ENCODE results near the gene BEX3.

Gene BEX3

DNA sequence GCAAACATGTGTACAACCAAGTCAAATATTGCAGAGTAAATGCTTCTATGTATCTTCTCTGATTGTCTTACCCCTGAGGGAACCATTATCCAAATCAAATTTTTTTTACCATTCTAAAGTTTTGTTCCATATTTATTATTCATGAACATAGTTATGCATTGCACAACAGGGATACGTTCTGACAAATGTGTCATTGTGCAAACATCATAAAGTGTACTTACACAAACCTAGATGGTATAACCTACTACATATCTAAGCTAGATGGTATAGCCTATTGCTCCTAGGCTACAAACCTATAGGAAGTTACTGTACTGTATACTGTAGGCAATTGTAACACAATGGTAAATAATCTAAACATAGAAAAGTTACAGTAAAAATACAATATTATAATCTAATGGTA, 23.4 kb downstream of the BEX3 start:
- TF ChIP-seq ZNF175 (tag by site-specific recombination; IDR thresholded peaks at IDR 0.05) (no peak), GLIS1 (tag by site-specific recombination; IDR thresholded peaks at IDR 0.05) (no peak)
- TF ChIP-seq, protein P1, sequence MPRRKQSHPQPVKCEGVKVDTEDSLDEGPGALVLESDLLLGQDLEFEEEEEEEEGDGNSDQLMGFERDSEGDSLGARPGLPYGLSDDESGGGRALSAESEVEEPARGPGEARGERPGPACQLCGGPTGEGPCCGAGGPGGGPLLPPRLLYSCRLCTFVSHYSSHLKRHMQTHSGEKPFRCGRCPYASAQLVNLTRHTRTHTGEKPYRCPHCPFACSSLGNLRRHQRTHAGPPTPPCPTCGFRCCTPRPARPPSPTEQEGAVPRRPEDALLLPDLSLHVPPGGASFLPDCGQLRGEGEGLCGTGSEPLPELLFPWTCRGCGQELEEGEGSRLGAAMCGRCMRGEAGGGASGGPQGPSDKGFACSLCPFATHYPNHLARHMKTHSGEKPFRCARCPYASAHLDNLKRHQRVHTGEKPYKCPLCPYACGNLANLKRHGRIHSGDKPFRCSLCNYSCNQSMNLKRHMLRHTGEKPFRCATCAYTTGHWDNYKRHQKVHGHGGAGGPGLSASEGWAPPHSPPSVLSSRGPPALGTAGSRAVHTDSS (tag by site-specific recombination; IDR thresholded peaks at IDR 0.05): no peak
- no peak overlapping the region for H3K4me3 ChIP-seq (ENCODE audit: low read depth, low read length)
- ChIA-PET CTCF (no interaction called here), POLR2A (no interaction called here)
- H3K4me1 ChIP-seq (ENCODE audit: control insufficient read depth, insufficient read depth, low read length): no peaks in the 10 kb centered on the region
- H3K27ac ChIP-seq (ENCODE audit: extremely low read depth, low read depth, low read length): no peak overlapping the region
- H3K9me3 ChIP-seq (ENCODE audit: control insufficient read depth, insufficient read depth, low read depth, low read length): no peaks in the 10 kb centered on the region
- no peaks in the 10 kb centered on the region for H3K36me3 ChIP-seq (ENCODE audit: control insufficient read depth in 2 of 2, insufficient read depth in 1 of 2, low read length in 2 of 2)

DNA sequence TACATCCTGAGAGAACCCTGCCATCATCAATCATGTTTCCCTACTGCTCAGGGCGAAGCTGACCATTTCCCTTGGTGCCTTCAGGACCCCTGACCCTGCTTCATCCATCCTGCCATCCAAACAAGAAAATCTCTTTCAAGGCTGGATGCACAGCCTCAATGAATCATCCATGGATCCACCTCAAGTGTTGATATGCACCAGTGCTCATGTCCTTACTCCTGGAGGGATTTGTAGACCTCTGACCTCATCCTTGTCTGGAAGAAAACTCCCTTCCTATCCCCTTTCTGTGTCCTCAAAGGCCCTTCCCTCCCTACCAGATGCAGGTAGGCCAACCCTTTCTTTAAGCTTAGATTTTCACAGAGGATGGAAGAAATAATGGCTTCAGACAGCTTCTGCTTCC, 24.6 kb downstream of the BEX3 start:
- no peak overlapping the region for H3K27ac ChIP-seq (ENCODE audit: extremely low read depth, low read depth, low read length)
- no peak overlapping the region for H3K4me3 ChIP-seq (ENCODE audit: low read depth, low read length)
- TF ChIP-seq ZNF16 (tag by site-specific recombination; IDR thresholded peaks at IDR 0.05; ENCODE audit: low read depth) (no peak), ZNF354C (tag by site-specific recombination; IDR thresholded peaks at IDR 0.05; ENCODE audit: borderline replicate concordance, low read depth) (no peak), ZNF175 (tag by site-specific recombination; IDR thresholded peaks at IDR 0.05) (no peak), ZBTB17 (tag by site-specific recombination; IDR thresholded peaks at IDR 0.05) (no peak), EGR2 (tag by site-specific recombination; IDR thresholded peaks at IDR 0.05; ENCODE audit: low read depth) (no peak), ZNF404 (tag by site-specific recombination; IDR thresholded peaks at IDR 0.05) (no peak), ZEB2 (tag by site-specific recombination; IDR thresholded peaks at IDR 0.05) (no peak), WT1 (tag by site-specific recombination; IDR thresholded peaks at IDR 0.05) (no peak), ZNF548 (tag by site-specific recombination; IDR thresholded peaks at IDR 0.05) (no peak), ZNF391 (tag by site-specific recombination; IDR thresholded peaks at IDR 0.05; ENCODE audit: borderline replicate concordance, low read depth) (no peak), KLF7 (tag by site-specific recombination; IDR thresholded peaks at IDR 0.05; ENCODE audit: borderline replicate concordance) (no peak), RBAK (tag by site-specific recombination; IDR thresholded peaks at IDR 0.05) (no peak), KLF1 (tag by site-specific recombination; IDR thresholded peaks at IDR 0.05) (no peak)
- TF ChIP-seq, protein P2, sequence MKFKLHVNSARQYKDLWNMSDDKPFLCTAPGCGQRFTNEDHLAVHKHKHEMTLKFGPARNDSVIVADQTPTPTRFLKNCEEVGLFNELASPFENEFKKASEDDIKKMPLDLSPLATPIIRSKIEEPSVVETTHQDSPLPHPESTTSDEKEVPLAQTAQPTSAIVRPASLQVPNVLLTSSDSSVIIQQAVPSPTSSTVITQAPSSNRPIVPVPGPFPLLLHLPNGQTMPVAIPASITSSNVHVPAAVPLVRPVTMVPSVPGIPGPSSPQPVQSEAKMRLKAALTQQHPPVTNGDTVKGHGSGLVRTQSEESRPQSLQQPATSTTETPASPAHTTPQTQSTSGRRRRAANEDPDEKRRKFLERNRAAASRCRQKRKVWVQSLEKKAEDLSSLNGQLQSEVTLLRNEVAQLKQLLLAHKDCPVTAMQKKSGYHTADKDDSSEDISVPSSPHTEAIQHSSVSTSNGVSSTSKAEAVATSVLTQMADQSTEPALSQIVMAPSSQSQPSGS (tag by site-specific recombination; IDR thresholded peaks at IDR 0.05; ENCODE audit: low read depth): no peak
- TF ChIP-seq, protein P3, sequence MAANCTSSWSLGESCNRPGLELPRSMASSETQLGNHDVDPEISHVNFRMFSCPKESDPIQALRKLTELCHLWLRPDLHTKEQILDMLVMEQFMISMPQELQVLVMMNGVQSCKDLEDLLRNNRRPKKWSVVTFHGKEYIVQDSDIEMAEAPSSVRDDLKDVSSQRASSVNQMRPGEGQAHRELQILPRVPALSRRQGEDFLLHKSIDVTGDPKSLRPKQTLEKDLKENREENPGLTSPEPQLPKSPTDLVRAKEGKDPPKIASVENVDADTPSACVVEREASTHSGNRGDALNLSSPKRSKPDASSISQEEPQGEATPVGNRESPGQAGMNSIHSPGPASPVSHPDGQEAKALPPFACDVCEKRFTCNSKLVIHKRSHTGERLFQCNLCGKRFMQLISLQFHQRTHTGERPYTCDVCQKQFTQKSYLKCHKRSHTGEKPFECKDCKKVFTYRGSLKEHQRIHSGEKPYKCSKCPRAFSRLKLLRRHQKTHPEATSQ (tag by site-specific recombination; IDR thresholded peaks at IDR 0.05): no peak
- TF ChIP-seq, protein P4, sequence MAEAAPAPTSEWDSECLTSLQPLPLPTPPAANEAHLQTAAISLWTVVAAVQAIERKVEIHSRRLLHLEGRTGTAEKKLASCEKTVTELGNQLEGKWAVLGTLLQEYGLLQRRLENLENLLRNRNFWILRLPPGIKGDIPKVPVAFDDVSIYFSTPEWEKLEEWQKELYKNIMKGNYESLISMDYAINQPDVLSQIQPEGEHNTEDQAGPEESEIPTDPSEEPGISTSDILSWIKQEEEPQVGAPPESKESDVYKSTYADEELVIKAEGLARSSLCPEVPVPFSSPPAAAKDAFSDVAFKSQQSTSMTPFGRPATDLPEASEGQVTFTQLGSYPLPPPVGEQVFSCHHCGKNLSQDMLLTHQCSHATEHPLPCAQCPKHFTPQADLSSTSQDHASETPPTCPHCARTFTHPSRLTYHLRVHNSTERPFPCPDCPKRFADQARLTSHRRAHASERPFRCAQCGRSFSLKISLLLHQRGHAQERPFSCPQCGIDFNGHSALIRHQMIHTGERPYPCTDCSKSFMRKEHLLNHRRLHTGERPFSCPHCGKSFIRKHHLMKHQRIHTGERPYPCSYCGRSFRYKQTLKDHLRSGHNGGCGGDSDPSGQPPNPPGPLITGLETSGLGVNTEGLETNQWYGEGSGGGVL (tag by site-specific recombination; IDR thresholded peaks at IDR 0.05): no peak
- ChIA-PET CTCF (interaction anchor here (0.7 kb wide), 1 partner anchor 190 kb away, joined by 3 read pairs; no protein-coding TSS in a partner anchor), POLR2A (no interaction called here)
- H3K9me3 ChIP-seq (ENCODE audit: control insufficient read depth, insufficient read depth, low read depth, low read length): no peaks in the 10 kb centered on the region
- H3K4me1 ChIP-seq (ENCODE audit: control insufficient read depth, insufficient read depth, low read length): no peaks in the 10 kb centered on the region
- no peaks in the 10 kb centered on the region for H3K36me3 ChIP-seq (ENCODE audit: control insufficient read depth in 2 of 2, insufficient read depth in 1 of 2, low read length in 2 of 2)

All from HEK293 (cell line).